CD4-positive, alpha-beta T cell treated with Interleukin-17A for 4 hours (primary cell): Measurements from ENCODE around the gene UPP2.

Experiments
- DNase-seq: peaks from one replicate; pipeline ENCODE4 v3.0.0-alpha.2; 2020; ENCODE audit warnings: mixed read lengths

Gene UPP2

GRCh38 chr2:158112992-158113391, 11.3 kb downstream of the UPP2 start:
- no peak for DNase-seq

GRCh38 chr2:158113741-158114295, 12.1 kb downstream of the UPP2 start:
- no peak for DNase-seq

- DNase-seq: no peak
Observed at GRCh38 chr2:158114516-158114915, 12.8 kb downstream of the UPP2 start.

- no peak for DNase-seq
Observed at GRCh38 chr2:158115202-158115767, 13.6 kb downstream of the UPP2 start.

- DNase-seq: no peak
Observed at GRCh38 chr2:158116936-158117335, 15.3 kb downstream of the UPP2 start.

GRCh38 chr2:158120102-158120501, 18.4 kb downstream of the UPP2 start:
- no peak for DNase-seq

- DNase-seq: no peak
Observed at GRCh38 chr2:158120664-158121641, 19.3 kb downstream of the UPP2 start.

DNA sequence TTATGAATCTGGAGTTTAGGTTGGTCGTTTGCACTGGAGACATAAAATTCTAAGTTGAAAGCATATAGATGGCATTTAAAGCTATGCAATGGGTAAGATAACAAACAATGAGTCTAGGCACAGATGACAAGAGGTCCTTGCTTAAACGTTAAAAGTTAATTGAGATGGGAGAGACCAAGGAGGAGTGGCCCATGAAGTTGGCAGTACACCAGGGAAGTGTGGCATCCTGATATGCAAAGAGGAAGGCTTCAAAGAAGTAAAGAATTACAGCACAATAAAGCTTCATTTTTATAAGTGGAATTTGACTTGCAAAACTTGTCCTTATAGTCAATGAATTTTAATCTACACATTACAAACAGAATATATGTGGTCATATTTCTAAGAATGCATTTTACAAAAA, 23.2 kb downstream of the UPP2 start:
- no peak for DNase-seq

DNA sequence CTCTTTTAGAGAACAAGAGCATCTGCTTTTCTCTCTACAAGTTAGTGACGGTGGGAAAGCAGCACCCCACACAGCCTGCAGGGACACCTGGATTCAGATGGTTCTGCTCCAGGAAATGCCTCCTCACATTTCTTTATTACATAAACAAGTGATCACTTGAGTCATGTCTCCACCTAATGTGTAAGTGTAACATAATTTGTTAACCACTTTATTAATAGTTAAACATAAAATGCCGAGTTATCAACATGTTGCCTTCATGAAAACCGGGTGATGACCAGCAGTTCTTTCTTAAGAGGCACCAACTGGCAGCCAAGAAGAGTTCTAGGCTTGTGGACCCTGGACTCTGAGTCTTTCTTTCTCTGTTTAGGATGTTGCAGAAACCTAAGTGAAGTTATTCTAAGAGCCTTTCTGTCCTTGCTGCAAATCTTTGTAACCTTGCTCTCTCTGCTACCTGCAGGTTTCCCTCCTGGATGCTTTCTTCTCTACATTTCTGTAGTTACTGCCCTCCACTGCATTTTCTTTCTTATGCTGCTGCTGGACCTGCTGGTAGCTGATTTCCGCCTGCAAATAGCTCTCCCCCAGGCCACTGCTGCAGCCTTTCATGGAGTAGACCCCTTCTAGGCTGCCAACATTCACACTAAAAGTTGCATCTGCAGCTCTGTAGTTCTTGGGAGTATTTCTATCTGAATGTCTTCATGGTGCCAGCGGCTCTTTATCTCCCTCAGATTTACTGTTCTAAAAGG, 24.3 kb downstream of the UPP2 start:
- no peak for DNase-seq

GRCh38 chr2:158127380-158127804, 25.7 kb downstream of the UPP2 start:
- DNase-seq: no peak

- DNase-seq: no peak
Observed at GRCh38 chr2:158128168-158128973, 26.7 kb downstream of the UPP2 start.

- DNase-seq: no peak
Observed at GRCh38 chr2:158129037-158129436, 27.4 kb downstream of the UPP2 start.

DNA sequence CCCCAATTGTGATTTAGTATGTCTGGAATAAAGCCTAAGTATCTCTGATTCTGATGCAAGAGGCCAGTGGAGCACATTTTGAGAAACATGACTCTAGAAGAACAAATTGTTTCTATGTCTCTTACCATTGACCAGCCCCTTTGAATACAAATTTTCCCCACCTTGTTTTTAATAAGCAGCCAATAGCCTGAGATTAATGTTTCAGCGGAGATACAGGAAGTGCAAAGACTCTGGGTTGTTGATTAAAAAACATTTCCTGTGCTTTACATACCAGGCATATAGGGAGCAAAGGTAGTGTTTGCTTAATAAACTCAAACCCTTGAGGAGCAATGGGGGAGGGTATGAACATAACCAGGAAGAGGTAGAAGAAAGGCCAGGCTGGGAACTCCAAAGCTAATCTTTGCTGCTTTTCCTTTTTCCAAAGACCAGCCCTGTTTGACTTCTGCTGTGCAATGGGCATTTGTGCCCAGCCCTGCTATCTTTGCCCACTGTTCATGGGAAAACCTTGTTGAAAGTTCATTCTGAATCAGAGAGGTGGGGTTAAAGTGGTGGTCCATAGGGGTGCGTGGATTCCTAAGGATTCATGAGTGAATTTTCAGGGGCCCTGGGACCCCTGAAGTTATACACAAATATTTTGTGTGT, 29.3 kb downstream of the UPP2 start:
- DNase-seq: no peak

GRCh38 chr2:158131483-158131912, 29.8 kb downstream of the UPP2 start:
- DNase-seq: no peak

DNA sequence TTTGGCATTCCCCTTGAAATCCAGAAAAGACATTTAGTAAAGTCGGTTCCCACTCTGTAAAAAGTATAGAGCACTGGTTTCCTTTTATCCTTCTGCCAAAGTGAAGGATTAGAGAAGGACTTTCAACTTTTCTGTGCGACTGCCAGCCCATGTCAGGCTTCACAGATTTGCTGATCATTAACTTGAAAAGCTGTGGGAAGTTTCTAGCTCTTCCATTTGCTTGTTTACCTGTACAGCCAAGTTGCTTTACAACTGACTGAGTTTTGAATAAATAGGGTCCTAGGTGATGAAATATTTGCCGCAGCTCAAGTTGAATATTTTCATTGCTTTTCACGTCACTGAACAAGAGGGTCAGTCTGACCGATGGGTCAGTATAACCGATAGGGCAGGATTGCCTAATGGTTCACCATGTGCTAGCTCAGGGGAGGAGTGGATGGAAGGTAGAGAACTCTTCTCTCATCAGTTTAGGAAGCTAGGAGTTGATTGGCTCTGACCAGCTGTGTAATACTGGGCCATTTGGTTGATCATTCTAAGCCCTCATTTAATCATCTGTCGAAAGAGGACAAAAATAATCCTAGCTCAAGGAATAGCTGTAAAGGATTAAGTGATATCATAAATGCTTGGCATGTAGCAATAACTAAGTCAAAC, 30.4 kb downstream of the UPP2 start:
- DNase-seq: no peak

GRCh38 chr2:158134055-158134454, 32.4 kb downstream of the UPP2 start:
- DNase-seq: no peak

DNA sequence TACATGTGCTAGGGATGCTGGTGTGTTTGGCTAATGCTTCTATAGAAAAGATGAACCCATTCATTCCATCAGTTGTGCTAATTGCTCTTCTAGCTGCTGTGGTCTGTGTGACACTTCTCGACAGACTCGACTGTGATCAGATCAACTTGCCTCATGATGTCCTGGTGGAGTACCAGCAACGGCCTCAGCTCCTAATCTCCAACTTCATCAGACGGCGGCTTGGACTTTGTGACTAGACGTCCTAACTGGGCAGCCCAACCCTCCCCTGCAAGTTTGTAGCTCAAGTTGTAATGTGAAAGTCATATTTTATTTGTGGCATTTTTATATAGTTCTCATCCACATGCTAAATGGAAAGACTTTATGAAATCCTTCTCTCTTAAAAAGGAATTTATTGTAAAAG, 33.0 kb downstream of the UPP2 start:
- no peak for DNase-seq

DNA sequence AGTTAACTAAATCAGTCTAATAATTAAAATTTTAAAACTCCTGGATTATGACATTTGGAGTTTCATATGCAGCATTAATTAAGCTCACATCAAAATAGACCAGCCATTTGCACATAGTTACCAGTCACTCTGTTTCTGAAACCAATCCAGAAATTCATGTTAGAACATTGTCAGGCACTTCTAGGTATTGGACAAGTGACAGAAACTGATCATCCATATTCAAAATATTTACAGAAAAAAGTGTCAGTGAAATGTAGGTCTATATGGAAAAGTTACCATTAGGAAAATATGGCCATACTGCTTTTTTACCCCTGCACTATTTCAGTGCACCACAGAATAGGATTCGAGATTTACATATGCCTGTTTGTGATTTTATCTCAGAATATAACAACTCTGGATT, 33.4 kb downstream of the UPP2 start:
- no peak for DNase-seq

GRCh38 chr2:158138255-158138654, 36.6 kb downstream of the UPP2 start:
- DNase-seq: no peak

- no peak for DNase-seq
Observed at GRCh38 chr2:158140201-158140600, 38.5 kb downstream of the UPP2 start.

GRCh38 chr2:158142165-158142564, 40.5 kb downstream of the UPP2 start:
- DNase-seq: no peak
